Peyer's patch (tissue), 4 donors: ENCODE results near the gene NEU1. TPM values are rescaled to one million over a fixed set of nuclear protein-coding genes. Genes with fewer than 3 reads are reported as not detected.

ENCODE experiments used
- DNase-seq, 3 donors: peaks; one replicate each; pipeline ENCODE4 v3.0.0-alpha.2; 2017 to 2019
- H3K27ac ChIP-seq, 4 donors: fragments of 200-600 bp; sonication (generic); one replicate each; pipeline ENCODE4 v1.5.1; 2016 to 2019
- H3K27me3 ChIP-seq, 2 donors: fragments of 200-600 bp; sonication (generic); one replicate each; pipeline ENCODE4 v1.5.1; 2019
- H3K36me3 ChIP-seq, 3 donors: fragments of 200-600 bp; sonication (generic); one replicate each; pipeline ENCODE4 v1.5.1; 2016 to 2019
- H3K4me1 ChIP-seq, 4 donors: fragments of 200-600 bp; sonication (generic); one replicate each; pipeline ENCODE4 v1.5.1; 2016 to 2019
- H3K4me3 ChIP-seq, 4 donors: fragments of 200-600 bp; sonication (generic); 1 replicate in 3 of 4; 2 replicates in 1 of 4; pipeline ENCODE4 v1.5.1; 2016 to 2019; ENCODE audit warnings: mild to moderate bottlenecking in 1 of 4
- H3K9me3 ChIP-seq, 4 donors: fragments of 200-600 bp; sonication (generic); one replicate each; pipeline ENCODE4 v1.5.1; 2016 to 2019; ENCODE audit warnings: mild to moderate bottlenecking in 1 of 4
- CTCF ChIP-seq, 6 experiments: fragments of 450-650 bp in 4 of 6; fragments of 200-600 bp in 2 of 6; sonication (generic) in 1 of 6; IDR thresholded peaks; one replicate each; pipeline ENCODE4 v1.5.1; 2017 to 2019; ENCODE audit warnings: antibody characterized with exemption in 6 of 6, mild to moderate bottlenecking in 3 of 6, moderate library complexity in 1 of 6
- POLR2A ChIP-seq, 2 donors: fragments of 450-650 bp; IDR thresholded peaks; one replicate each; pipeline ENCODE4 v1.5.1; 2017; ENCODE audit warnings: antibody characterized with exemption in 2 of 2, mild to moderate bottlenecking in 2 of 2, moderate library complexity in 2 of 2
- total RNA-seq, 4 donors: library from RNA; depleted of rRNA; stranded (reverse); fragments of >200 nt; gene quantifications; one replicate each; pipeline ENCODE4 v1.1.0, GENCODE V29; 2016

Gene NEU1
- total RNA-seq, 4 donors from 2014 or later = 11.6 to 100 (median 81.8) TPM

DNA sequence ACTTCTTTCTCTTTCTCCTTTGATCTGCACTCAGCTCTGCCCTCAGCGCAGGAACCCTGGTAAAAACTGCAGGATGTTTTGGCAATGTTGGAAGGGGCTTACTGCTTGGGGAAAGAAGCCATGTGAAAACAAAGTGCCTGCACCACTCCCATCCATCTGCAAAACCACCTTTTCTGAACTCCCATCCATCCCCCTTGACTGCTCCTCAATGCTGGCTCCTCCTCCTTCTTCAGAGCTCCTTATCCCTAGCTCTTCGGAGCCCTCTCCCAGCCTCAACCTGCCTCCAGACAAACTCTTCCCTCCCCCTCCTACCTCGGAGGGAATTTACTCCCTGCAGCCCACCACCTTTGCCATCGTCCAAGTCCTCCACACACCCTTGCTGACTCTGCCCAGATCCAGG, 43.5 kb upstream of the NEU1 start:
- no peak overlapping the region for H3K4me3 ChIP-seq
- H3K4me1 ChIP-seq = peaks cover 0 to 14% (median 5%) of the 10 kb centered on the region in 4 donors
- H3K36me3 ChIP-seq = no peaks in the 10 kb centered on the region
- TF ChIP-seq POLR2A (IDR thresholded peaks at IDR 0.05) (no peak), CTCF (IDR thresholded peaks at IDR 0.05) (no peak)
- H3K9me3 ChIP-seq = no peaks in the 10 kb centered on the region
- no peak overlapping the region for H3K27ac ChIP-seq
- DNase-seq = no peak
- H3K27me3 ChIP-seq = no peaks in the 10 kb centered on the region

DNA sequence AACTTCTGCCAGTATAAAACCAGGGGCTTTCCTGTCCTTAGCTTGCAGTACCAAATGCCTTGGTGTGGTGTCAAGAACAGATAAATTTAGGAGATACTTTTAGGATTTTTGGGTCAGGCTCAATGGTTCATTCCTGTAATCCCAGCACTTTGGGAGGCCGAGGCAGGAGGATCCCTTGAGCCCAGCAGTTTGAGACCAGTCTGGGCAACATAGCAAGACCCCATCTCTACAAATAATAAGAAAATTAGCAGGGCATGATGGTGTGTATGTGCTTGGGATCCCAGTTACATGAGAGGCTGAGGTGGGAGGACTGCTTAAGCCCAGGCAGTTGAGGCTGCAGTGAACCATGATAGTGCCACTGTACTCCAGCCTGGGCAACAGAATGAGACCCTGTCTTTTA, 42.4 kb upstream of the NEU1 start:
- no peak for TF ChIP-seq POLR2A (IDR thresholded peaks at IDR 0.05)
- TF ChIP-seq CTCF (IDR thresholded peaks at IDR 0.05) = no peak
- H3K36me3 ChIP-seq = no peaks in the 10 kb centered on the region
- no peaks in the 10 kb centered on the region for H3K27me3 ChIP-seq

GRCh38 chr6:31903957-31904356, 41.3 kb upstream of the NEU1 start:
- Histone ChIP-seq H3K36me3 (no peaks in the 10 kb centered on the region), H3K9me3 (no peaks in the 10 kb centered on the region), H3K27me3 (no peaks in the 10 kb centered on the region), H3K27ac (no peak overlapping the region), H3K4me1 (peaks cover 0 to 26% (median 7%) of the 10 kb centered on the region in 4 donors), H3K4me3 (no peak overlapping the region)
- DNase-seq = no peak
- TF ChIP-seq POLR2A (IDR thresholded peaks at IDR 0.05) = no peak
- TF ChIP-seq CTCF (IDR thresholded peaks at IDR 0.05) = no peak

More for the DNA sequence above, 42.4 kb upstream of the NEU1 start:
- Histone ChIP-seq H3K9me3 (no peaks in the 10 kb centered on the region), H3K4me3 (no peak overlapping the region), H3K4me1 (peaks cover 0 to 19% (median 7%) of the 10 kb centered on the region in 4 donors), H3K27ac (no peak overlapping the region)
- DNase-seq = no peak

DNA sequence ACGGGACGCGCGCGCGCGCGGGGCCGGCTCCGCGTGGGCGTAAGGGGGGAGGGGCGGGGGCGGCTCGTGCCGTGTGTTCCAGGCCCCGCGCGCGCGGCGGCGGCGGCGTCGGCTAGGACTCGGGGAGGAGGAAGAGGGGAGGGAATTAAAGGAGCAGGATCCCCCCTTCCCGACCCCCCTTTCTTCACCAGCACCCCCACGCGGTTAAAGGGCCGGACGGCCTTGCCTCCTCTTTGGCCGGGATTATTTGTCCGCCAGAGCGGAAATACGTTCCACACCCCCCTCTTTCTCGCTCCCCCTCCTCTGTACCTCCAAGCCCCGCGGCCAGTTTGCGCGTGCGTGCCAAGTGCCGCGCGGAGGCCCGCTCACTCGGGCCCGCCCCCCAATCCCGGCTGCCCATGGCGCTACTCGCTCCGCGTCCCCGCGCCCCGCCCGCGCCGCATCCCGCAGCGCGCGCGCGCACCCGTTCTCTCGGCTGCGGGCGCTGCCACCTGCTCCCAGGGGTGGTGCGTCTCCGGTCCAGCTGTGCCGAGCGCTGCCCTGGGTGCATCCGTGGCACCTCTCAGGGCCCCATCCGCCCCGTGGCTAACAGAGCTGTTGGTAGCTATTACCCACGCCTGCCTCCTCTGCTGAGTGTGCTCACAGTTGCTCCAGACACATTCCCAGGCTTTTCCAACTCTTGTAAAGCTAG, 39.5 kb upstream of the NEU1 start, which contains the start of gene ZBTB12:
ZBTB12 (minus strand) TSS at position 134 of the 691 bp plus-strand sequence. CDS start 781 bp downstream, outside the sequence.
- peak within 1 kb of the TSS; percentile 50 to 78 (median 68) for H3K4me3 ChIP-seq
- H3K9me3 ChIP-seq = no peaks in the 10 kb centered on the region
- no peaks in the 10 kb centered on the region for H3K27me3 ChIP-seq
- peak; percentile 88 to 96 (median 90) for DNase-seq
- peak within 1 kb of the TSS; percentile 67 to 91 (median 82) for H3K27ac ChIP-seq
- TF ChIP-seq POLR2A (IDR thresholded peaks at IDR 0.05) (peak; percentile 55 to 60), CTCF (IDR thresholded peaks at IDR 0.05) (peak in 3 of 6 experiments; percentile 18 to 29 (median 22))
- H3K36me3 ChIP-seq = no peaks in the 10 kb centered on the region
- peaks cover 0 to 32% (median 10%) of the 10 kb centered on the region in 4 donors for H3K4me1 ChIP-seq

GRCh38 chr6:31901415-31901952, 38.9 kb upstream of the NEU1 start:
- Histone ChIP-seq H3K4me1 (peaks cover 0 to 37% (median 10%) of the 10 kb centered on the region in 4 donors), H3K4me3 (peak overlapping the region; percentile 50 to 78 (median 68)), H3K36me3 (no peaks in the 10 kb centered on the region), H3K9me3 (no peaks in the 10 kb centered on the region), H3K27ac (peak overlapping the region; percentile 67 to 91 (median 82)), H3K27me3 (no peaks in the 10 kb centered on the region)
- DNase-seq = peak; percentile 72 to 85 (median 72)
- TF ChIP-seq CTCF (IDR thresholded peaks at IDR 0.05) = no peak
- no peak for TF ChIP-seq POLR2A (IDR thresholded peaks at IDR 0.05)
